Measurements from ENCODE around the gene CEP63. TPM values are rescaled to one million over a fixed set of nuclear protein-coding genes. Genes with fewer than 3 reads are reported as not detected.
A peak's percentile ranks its signal among the peaks of the same experiment; 100 is the strongest.

CEP63 gene
- total and polyA plus RNA-seq, 9 of the 15 experiments (the other 6 are each of a cell fraction or from before 2014, with no cell fraction given): 5.1 to 17.8 (median 10.6) TPM

DNA sequence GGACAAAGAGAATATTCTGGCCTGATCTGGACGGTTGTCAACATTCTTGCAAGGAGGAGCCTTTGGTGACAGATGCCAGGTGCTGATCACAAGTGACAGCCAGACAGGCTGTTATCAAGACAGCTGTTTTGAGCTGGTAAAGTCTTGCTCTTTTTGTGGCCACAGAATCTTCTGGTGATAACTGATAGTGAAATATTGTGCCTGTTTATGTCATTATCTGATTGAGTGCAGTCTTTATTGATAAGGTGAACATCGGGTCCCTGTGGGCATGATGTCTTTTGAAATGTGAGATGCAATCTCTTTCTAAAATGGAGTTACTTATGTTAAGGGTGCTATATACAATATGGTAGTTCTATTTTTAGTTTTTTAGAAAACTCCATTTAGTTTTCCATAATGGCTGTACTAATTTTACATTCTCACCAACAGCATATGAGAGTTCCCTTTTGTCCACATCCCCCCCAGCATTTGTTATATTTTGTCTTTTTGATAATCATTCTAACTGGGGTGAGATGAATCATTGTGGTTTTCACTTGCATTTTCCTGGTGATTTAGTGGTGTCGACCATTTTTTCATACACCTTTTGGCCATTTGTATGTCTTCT is 10.7 kb downstream of the CEP63 start (continued):
- TF ChIP-seq, protein P1, sequence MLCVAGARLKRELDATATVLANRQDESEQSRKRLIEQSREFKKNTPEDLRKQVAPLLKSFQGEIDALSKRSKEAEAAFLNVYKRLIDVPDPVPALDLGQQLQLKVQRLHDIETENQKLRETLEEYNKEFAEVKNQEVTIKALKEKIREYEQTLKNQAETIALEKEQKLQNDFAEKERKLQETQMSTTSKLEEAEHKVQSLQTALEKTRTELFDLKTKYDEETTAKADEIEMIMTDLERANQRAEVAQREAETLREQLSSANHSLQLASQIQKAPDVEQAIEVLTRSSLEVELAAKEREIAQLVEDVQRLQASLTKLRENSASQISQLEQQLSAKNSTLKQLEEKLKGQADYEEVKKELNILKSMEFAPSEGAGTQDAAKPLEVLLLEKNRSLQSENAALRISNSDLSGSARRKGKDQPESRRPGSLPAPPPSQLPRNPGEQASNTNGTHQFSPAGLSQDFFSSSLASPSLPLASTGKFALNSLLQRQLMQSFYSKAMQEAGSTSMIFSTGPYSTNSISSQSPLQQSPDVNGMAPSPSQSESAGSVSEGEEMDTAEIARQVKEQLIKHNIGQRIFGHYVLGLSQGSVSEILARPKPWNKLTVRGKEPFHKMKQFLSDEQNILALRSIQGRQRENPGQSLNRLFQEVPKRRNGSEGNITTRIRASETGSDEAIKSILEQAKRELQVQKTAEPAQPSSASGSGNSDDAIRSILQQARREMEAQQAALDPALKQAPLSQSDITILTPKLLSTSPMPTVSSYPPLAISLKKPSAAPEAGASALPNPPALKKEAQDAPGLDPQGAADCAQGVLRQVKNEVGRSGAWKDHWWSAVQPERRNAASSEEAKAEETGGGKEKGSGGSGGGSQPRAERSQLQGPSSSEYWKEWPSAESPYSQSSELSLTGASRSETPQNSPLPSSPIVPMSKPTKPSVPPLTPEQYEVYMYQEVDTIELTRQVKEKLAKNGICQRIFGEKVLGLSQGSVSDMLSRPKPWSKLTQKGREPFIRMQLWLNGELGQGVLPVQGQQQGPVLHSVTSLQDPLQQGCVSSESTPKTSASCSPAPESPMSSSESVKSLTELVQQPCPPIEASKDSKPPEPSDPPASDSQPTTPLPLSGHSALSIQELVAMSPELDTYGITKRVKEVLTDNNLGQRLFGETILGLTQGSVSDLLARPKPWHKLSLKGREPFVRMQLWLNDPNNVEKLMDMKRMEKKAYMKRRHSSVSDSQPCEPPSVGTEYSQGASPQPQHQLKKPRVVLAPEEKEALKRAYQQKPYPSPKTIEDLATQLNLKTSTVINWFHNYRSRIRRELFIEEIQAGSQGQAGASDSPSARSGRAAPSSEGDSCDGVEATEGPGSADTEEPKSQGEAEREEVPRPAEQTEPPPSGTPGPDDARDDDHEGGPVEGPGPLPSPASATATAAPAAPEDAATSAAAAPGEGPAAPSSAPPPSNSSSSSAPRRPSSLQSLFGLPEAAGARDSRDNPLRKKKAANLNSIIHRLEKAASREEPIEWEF (CRISPR knock-in tag; IDR thresholded peaks at IDR 0.05): 0 out of 2 replicates have a peak, but pooled peaks have one; percentile 76
- TF ChIP-seq, protein P2, sequence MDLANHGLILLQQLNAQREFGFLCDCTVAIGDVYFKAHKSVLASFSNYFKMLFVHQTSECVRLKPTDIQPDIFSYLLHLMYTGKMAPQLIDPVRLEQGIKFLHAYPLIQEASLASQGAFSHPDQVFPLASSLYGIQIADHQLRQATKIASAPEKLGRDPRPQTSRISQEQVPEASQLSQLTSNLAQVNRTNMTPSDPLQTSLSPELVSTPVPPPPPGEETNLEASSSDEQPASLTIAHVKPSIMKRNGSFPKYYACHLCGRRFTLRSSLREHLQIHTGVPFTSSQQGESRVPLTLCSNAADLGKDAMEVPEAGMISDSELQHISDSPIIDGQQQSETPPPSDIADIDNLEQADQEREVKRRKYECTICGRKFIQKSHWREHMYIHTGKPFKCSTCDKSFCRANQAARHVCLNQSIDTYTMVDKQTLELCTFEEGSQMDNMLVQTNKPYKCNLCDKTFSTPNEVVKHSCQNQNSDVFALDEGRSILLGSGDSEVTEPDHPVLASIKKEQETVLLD (IDR thresholded peaks at IDR 0.05): 0 out of 2 replicates have a peak, but pooled peaks have one; percentile 40
- TF ChIP-seq, protein P3, sequence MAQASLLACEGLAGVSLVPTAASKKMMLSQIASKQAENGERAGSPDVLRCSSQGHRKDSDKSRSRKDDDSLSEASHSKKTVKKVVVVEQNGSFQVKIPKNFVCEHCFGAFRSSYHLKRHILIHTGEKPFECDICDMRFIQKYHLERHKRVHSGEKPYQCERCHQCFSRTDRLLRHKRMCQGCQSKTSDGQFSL (CRISPR knock-in tag; IDR thresholded peaks at IDR 0.05): no peak
- TF ChIP-seq, protein P3 (tag; IDR thresholded peaks at IDR 0.05): peak in 1 of 2 experiments; percentile 89; a peak in 2 of 4 replicates
- TF ChIP-seq BCL6 (CRISPR knock-in tag; IDR thresholded peaks at IDR 0.05): peak; percentile 89
- TF ChIP-seq, protein P4, sequence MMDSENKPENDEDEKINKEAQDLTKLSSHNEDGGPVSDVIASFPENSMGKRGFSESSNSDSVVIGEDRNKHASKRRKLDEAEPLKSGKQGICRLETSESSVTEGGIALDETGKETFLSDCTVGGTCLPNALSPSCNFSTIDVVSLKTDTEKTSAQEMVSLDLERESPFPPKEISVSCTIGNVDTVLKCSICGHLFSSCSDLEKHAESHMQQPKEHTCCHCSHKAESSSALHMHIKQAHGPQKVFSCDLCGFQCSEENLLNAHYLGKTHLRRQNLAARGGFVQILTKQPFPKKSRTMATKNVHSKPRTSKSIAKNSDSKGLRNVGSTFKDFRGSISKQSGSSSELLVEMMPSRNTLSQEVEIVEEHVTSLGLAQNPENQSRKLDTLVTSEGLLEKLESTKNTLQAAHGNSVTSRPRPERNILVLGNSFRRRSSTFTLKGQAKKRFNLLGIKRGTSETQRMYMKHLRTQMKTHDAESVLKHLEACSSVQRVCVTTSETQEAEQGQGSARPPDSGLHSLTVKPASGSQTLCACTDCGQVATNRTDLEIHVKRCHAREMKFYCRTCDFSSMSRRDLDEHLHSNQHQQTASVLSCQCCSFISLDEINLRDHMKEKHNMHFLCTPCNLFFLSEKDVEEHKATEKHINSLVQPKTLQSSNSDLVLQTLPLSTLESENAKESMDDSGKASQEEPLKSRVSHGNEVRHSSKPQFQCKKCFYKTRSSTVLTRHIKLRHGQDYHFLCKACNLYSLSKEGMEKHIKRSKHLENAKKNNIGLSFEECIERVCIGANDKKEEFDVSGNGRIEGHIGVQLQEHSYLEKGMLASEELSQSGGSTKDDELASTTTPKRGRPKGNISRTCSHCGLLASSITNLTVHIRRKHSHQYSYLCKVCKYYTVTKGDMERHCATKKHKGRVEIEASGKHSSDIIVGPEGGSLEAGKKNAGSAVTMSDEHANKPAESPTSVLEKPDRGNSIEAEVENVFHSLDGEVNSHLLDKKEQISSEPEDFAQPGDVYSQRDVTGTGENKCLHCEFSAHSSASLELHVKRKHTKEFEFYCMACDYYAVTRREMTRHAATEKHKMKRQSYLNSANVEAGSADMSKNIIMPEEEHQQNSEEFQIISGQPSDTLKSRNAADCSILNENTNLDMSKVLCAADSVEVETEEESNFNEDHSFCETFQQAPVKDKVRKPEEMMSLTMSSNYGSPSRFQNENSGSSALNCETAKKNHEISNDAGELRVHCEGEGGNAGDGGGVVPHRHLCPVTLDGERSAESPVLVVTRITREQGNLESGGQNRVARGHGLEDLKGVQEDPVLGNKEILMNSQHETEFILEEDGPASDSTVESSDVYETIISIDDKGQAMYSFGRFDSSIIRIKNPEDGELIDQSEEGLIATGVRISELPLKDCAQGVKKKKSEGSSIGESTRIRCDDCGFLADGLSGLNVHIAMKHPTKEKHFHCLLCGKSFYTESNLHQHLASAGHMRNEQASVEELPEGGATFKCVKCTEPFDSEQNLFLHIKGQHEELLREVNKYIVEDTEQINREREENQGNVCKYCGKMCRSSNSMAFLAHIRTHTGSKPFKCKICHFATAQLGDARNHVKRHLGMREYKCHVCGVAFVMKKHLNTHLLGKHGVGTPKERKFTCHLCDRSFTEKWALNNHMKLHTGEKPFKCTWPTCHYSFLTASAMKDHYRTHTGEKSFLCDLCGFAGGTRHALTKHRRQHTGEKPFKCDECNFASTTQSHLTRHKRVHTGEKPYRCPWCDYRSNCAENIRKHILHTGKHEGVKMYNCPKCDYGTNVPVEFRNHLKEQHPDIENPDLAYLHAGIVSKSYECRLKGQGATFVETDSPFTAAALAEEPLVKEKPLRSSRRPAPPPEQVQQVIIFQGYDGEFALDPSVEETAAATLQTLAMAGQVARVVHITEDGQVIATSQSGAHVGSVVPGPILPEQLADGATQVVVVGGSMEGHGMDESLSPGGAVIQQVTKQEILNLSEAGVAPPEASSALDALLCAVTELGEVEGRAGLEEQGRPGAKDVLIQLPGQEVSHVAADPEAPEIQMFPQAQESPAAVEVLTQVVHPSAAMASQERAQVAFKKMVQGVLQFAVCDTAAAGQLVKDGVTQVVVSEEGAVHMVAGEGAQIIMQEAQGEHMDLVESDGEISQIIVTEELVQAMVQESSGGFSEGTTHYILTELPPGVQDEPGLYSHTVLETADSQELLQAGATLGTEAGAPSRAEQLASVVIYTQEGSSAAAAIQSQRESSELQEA (IDR thresholded peaks at IDR 0.05; ENCODE audit: low read depth): no peak
- peak; percentile 56 for TF ChIP-seq E2F3 (CRISPR knock-in tag; IDR thresholded peaks at IDR 0.05)
- no peak for TF ChIP-seq RBM17 (IDR thresholded peaks at IDR 0.05; ENCODE audit: borderline replicate concordance, low read depth, low read length)
